GM10266 (cell line): Measurements from ENCODE around the gene AP4B1.
A peak's percentile ranks its signal among the peaks of the same experiment; 100 is the strongest.
"Not testable (repeated sequence)": the region's sequence is repeated elsewhere in the genome, so short reads cannot be mapped to it uniquely, and the experiment has no call there.

Source experiments
- DNase-seq: peaks from one replicate; pipeline ENCODE4 v3.0.0; 2012; ENCODE audit errors: extremely low spot score
- TF ChIP-seq, protein P1 (sequence below): IDR thresholded peaks from 2 replicates; pipeline ENCODE4 v1.5.1; 2012; ENCODE audit warnings: mild to moderate bottlenecking, low read depth; ENCODE audit not compliant: control insufficient read depth, insufficient read depth; ENCODE audit errors: missing control alignments

The AP4B1 gene

DNA sequence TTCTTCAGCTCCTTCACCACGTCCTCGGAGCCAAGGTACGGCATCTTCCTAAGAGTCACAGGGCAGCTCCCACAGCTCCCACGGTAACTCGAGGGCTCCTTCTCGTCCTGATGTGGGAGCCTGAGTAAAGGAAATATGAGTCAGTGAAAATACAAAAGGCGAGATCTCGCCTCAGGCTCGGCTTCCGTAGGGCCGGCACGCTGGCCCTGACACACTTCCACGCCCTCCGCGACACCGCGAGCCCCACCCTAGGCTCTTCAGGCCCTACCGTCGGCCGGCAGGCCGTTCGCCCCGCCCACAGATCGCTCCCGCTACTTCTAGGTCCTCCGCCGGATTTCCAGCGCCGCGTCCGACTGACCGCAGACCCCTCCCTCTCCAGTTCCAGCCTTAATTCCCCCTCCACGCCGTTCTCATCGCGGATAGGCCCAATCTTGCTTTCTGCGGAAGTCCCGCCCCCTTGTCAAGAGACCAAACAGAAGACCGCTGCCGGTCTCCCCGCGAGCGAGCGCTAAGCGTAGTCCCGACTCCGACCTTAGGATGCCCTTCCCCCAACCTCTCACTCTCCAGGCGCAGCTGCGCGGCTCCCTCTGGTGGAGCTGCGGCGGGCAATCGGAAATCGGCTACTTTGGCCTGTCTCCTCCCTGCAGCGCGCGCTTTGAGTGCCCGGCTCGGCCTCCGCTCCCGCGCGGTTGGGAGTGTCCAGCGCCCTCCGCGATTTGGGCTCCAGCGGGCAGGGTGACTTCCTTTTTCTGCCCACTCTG lies at the start of gene AP4B1, which contains the start of gene DCLRE1B:
TSS of gene AP4B1 (minus strand) at position 126 of the 761 bp plus-strand sequence. CDS start at position 44, 82 bp downstream.
TSS of gene DCLRE1B (plus strand) at position 653 of the 761 bp plus-strand sequence. CDS start 261 bp downstream, outside the sequence.
- DNase-seq = peak; percentile 90
- TF ChIP-seq, protein P1, sequence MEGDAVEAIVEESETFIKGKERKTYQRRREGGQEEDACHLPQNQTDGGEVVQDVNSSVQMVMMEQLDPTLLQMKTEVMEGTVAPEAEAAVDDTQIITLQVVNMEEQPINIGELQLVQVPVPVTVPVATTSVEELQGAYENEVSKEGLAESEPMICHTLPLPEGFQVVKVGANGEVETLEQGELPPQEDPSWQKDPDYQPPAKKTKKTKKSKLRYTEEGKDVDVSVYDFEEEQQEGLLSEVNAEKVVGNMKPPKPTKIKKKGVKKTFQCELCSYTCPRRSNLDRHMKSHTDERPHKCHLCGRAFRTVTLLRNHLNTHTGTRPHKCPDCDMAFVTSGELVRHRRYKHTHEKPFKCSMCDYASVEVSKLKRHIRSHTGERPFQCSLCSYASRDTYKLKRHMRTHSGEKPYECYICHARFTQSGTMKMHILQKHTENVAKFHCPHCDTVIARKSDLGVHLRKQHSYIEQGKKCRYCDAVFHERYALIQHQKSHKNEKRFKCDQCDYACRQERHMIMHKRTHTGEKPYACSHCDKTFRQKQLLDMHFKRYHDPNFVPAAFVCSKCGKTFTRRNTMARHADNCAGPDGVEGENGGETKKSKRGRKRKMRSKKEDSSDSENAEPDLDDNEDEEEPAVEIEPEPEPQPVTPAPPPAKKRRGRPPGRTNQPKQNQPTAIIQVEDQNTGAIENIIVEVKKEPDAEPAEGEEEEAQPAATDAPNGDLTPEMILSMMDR = peak; percentile 92

DNA sequence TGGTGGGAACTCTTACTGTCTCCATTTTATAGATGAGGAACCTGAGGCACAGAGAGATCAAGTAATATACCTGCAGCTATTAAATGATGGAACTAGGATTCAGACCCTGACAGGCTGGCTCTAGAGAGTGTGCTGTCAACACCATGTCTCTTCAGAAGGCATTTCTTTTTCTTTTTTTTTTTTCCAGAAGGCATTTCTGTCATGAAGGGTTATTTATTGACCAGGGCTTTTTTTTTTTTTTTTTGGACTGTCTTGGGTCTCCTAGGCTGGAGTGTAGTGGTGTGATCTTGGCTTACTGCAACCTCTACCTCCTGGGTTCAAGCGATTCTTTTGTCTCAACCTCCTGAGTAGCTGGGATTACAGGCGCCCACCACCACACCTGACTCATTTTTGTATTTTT lies 47.1 kb upstream of the AP4B1 start:
- TF ChIP-seq, protein P1 = no peak
- no peak for DNase-seq

DNA sequence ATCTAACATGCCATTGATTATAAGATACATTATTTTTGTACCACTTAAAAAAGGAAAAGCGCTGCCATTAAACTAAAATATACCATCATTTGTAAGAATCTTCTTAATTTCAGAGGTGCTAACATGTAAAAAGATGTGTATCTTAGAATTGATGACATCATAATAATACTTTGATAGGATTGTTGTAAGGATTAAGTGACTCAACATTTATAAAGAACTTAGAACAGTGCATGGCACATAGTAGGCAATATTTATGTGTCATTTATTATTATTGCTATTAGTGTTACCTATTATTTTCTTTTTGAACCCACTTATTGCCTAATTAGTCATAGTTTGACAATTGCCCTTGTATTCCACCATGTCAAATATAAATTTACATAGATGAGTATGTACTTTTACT lies 46.3 kb upstream of the AP4B1 start:
- TF ChIP-seq, protein P1 = no peak
- no peak for DNase-seq

DNA sequence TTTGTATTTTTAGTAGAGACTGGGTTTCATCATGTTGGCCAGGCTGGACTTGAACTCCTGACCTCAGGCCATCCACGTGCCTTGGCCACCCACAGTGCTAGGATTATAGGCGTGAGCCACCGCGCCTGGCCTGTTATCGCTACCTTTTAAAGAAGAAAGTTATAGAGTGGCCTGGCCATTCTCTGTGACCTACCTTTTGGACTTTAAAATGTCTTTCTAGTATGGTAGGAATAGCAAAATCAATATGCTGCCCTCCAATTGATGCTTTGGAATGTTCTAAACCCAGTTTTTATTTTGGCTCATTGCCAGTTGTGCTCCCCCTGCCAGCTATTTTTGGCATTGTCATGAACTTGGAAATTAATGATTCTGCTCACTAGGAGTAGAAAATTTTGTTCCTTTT lies 44.4 kb upstream of the AP4B1 start:
- DNase-seq = no peak
- TF ChIP-seq, protein P1 = no peak

DNA sequence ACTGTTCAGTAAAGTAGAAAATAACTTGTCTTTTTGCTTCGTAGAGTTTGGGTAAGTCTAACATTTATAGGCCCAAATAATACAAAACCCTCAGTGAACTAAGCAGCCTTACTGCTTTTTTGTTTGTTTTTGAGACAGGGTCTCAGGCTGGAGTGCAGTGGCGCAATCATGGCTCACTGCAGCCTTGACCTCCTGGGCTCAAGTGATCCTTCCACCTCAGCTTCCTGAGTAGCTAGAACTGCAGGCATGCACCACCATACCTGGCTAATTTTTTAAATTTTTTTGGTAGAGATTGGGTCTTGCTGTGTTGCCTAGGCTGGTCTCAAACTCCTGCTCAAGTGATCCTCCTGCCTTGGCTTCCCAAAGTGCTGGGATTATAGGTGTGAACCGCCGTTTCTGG lies 43.6 kb upstream of the AP4B1 start:
- not testable (repeated sequence) for DNase-seq

DNA sequence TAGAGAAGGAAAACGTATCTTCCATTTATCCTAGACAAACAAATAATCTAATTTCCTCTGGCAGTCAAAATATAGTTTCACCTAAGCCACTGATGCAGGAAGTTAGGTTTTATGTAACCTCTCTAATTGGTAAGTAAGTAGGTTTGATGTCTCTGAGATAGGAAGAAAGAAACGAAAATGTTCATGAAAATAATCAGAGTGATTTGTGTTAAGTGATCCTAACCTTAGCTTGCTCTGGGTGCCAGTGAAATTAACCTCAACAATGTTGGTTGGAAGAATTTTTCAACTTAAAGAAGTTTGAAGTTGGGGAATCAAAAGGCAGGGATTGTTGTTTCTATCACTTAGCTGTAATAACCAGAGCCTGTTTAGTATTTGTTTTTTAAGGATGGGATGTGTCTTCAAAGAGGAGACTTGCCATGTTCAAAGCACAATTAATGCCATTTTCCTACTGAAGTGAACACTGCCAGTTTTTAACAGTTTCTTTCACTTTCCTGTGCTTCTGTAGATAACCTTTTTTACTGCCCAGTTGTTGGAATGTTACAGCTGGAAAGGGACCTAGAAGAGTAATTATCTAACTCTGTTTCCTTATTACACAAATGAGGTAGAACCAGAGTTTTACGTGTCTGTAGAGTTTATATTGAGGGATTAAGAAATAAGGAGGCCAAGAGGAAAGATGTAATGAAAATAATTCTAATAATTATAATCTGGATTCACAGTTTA lies 42.9 kb upstream of the AP4B1 start:
- TF ChIP-seq, protein P1 = no peak
- DNase-seq = no peak

DNA sequence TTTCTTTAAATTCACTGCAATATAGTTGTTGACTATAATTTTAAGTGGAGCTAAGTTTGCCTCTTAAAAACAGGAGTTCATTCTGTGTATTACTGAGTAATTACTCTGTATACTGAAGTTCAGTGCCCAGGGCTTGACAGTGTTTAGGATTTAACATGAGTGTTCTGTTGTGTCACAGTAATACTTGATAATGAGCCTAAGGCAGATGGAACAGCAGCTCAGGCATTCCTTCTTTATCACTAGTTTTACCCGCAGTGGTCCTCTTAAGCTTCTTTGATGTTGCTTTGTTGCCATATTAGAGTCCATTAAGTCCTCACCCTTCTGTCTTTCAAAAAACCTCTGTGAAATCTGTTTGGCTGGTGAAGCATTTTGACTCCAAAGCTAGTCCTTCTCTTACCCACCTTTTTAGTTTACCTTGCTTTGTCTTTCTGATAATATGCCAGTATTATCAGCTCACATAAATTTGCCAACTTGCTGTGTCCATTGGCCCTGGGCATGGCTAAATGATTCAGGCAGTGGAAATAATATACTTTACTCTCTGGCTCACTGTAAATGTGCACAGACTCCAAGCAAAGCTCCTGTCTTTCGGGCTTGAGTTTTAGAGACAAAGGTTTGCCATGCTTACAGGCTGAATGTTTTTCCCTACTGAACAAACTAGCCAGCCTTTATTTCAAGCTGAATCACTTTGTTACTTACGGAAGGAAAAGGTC lies 42.2 kb upstream of the AP4B1 start:
- TF ChIP-seq, protein P1 = no peak
- DNase-seq = no peak
